ENCODE measurements around the gene LRRC23. TPM values are rescaled to one million over a fixed set of nuclear protein-coding genes. Genes with fewer than 3 reads are reported as not detected.
A peak's percentile ranks its signal among the peaks of the same experiment; 100 is the strongest.

Gene LRRC23
- total and polyA plus RNA-seq, 9 of the 15 experiments (the other 6 are each of a cell fraction or from before 2014, with no cell fraction given) = 2.2 to 7.0 (median 3.0) TPM

DNA sequence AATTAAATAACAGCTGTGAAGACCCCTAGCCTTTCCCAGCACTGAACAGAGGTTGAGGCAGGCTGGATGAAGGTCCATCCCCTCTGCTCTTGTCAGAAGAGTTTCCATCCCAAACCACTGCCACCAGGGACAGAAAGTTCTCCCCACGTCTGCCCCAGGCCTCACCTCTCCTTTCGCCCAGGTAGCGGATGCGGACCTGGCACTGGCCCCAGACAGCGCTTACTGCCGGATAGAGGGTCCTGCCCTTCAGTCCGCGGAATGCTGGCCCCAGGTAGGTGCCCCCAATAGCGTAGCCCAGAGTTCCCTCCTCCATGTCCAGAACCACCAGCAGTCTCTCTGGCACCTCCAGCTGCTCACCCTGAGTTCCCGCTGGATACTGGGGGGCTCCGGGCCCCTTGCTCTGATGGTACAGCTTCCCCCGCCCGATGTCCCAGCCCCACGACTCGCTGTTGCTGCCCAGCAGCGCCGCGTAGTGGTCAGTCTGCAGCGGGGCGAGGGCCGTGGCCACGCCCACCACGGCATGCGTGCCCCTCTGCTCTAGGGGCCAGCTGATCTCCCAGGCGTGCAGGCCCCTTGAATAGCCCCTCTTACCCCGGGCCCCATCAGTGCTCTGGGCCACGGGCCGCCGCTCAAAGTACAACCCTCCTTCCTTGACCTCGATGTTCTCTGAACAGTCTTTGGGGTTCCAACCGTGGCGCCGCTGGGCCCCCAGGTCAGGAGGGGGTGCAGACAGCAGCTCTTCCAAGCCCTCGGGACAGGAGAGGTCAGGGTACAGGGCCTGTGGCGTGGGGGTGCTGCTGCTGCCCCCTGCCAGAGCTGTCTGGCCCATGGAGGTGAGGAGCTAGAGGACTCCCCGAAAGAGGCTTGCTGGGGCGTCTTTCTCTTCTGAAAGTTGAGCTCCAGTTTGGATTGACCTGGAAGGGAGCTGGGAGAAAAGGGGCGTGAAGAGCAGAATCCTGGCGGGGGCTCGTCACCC is 32.3 kb upstream of the LRRC23 start (continued):
- TF ChIP-seq TFAP4 (CRISPR knock-in tag; IDR thresholded peaks at IDR 0.05; ENCODE audit: borderline replicate concordance) = peak; percentile 96
- TF ChIP-seq, protein P1, sequence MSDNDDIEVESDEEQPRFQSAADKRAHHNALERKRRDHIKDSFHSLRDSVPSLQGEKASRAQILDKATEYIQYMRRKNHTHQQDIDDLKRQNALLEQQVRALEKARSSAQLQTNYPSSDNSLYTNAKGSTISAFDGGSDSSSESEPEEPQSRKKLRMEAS (CRISPR knock-in tag; IDR thresholded peaks at IDR 0.05) = peak; percentile 78
- no peak for TF ChIP-seq MIER1 (IDR thresholded peaks at IDR 0.05; ENCODE audit: low read depth)
- TF ChIP-seq E2F6 (IDR thresholded peaks at IDR 0.05; ENCODE audit: borderline replicate concordance in 1 of 2, extremely low read depth in 1 of 2, insufficient read depth in 1 of 2, insufficient read length in 1 of 2, low read depth in 1 of 2, low read length in 1 of 2, poor library complexity in 1 of 2, severe bottlenecking in 1 of 2) = peak in 1 of 2 experiments; percentile 21
- TF ChIP-seq, protein P2, sequence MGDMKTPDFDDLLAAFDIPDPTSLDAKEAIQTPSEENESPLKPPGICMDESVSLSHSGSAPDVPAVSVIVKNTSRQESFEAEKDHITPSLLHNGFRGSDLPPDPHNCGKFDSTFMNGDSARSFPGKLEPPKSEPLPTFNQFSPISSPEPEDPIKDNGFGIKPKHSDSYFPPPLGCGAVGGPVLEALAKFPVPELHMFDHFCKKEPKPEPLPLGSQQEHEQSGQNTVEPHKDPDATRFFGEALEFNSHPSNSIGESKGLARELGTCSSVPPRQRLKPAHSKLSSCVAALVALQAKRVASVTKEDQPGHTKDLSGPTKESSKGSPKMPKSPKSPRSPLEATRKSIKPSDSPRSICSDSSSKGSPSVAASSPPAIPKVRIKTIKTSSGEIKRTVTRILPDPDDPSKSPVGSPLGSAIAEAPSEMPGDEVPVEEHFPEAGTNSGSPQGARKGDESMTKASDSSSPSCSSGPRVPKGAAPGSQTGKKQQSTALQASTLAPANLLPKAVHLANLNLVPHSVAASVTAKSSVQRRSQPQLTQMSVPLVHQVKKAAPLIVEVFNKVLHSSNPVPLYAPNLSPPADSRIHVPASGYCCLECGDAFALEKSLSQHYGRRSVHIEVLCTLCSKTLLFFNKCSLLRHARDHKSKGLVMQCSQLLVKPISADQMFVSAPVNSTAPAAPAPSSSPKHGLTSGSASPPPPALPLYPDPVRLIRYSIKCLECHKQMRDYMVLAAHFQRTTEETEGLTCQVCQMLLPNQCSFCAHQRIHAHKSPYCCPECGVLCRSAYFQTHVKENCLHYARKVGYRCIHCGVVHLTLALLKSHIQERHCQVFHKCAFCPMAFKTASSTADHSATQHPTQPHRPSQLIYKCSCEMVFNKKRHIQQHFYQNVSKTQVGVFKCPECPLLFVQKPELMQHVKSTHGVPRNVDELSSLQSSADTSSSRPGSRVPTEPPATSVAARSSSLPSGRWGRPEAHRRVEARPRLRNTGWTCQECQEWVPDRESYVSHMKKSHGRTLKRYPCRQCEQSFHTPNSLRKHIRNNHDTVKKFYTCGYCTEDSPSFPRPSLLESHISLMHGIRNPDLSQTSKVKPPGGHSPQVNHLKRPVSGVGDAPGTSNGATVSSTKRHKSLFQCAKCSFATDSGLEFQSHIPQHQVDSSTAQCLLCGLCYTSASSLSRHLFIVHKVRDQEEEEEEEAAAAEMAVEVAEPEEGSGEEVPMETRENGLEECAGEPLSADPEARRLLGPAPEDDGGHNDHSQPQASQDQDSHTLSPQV (IDR thresholded peaks at IDR 0.05) = no peak
- TF ChIP-seq RCOR1 (IDR thresholded peaks at IDR 0.05; ENCODE audit: borderline replicate concordance in 1 of 2, low read depth in 2 of 2, low read length in 2 of 2) = no peak
- no peak for TF ChIP-seq TEAD4 (IDR thresholded peaks at IDR 0.05; ENCODE audit: low read length)
- TF ChIP-seq TEAD4 (CRISPR knock-in tag; IDR thresholded peaks at IDR 0.05; ENCODE audit: borderline replicate concordance) = no peak
- no peak for TF ChIP-seq RNF2 (IDR thresholded peaks at IDR 0.05)
- peak; percentile 28; the same call in 1 of the 2 replicates for TF ChIP-seq CBX1 (IDR thresholded peaks at IDR 0.05; ENCODE audit: low read depth)
- no peak for TF ChIP-seq CHCHD3 (CRISPR knock-in tag; IDR thresholded peaks at IDR 0.05)
- peak; percentile 41; the same call in 1 of the 2 replicates for TF ChIP-seq GABPB1 (CRISPR knock-in tag; IDR thresholded peaks at IDR 0.05)
- TF ChIP-seq NFYB (IDR thresholded peaks at IDR 0.05; ENCODE audit: extremely low read depth, insufficient read length) = no peak
- TF ChIP-seq, protein P3, sequence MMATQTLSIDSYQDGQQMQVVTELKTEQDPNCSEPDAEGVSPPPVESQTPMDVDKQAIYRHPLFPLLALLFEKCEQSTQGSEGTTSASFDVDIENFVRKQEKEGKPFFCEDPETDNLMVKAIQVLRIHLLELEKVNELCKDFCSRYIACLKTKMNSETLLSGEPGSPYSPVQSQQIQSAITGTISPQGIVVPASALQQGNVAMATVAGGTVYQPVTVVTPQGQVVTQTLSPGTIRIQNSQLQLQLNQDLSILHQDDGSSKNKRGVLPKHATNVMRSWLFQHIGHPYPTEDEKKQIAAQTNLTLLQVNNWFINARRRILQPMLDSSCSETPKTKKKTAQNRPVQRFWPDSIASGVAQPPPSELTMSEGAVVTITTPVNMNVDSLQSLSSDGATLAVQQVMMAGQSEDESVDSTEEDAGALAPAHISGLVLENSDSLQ (IDR thresholded peaks at IDR 0.05) = no peak
- peak; percentile 73 for TF ChIP-seq NKRF (IDR thresholded peaks at IDR 0.05; ENCODE audit: borderline replicate concordance)
- TF ChIP-seq SP1 (CRISPR knock-in tag; IDR thresholded peaks at IDR 0.05) = peak; percentile 94
